Measurements from ENCODE around the gene TTLL11. TPM values are rescaled to one million over a fixed set of nuclear protein-coding genes. Genes with fewer than 3 reads are reported as not detected.

TTLL11 gene
- total RNA-seq, 4 donors from 2014 or later = 3.2 to 11.8 (median 9.0) TPM

DNA sequence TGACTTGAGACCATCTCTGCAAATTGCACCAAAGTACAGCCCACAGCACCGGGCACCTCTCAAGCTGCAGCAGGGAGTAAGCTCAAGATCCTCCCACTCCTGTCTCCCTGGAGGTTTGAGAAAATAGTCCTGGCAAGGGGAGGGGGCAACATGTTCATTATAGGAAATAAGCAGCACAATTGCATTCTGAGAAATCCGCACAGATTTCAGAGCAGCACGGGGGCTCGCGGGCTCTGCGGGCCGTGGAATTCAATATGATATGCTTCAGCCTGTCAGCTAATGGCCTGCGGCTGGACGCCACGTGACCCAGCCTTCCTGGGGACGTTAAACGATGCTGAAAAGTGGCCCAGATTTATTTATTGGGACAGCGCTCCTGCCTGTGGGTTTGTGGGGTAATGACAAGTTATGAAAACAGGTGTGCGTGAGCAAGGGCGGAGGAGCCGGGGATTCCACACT is 285.3 kb downstream of the TTLL11 start:
- Histone ChIP-seq H3K4me1 (peaks cover 0 to 10% (median 0%) of the 10 kb centered on the region in 3 donors), H3K27ac (no peak overlapping the region), H3K27me3 (no peaks in the 10 kb centered on the region), H3K36me3 (no peaks in the 10 kb centered on the region), H3K4me3 (no peak overlapping the region), H3K9me3 (peaks cover 0 to 3% (median 0%) of the 10 kb centered on the region in 3 donors)
- TF ChIP-seq POLR2A (IDR thresholded peaks at IDR 0.05) = no peak
- TF ChIP-seq, protein P1, sequence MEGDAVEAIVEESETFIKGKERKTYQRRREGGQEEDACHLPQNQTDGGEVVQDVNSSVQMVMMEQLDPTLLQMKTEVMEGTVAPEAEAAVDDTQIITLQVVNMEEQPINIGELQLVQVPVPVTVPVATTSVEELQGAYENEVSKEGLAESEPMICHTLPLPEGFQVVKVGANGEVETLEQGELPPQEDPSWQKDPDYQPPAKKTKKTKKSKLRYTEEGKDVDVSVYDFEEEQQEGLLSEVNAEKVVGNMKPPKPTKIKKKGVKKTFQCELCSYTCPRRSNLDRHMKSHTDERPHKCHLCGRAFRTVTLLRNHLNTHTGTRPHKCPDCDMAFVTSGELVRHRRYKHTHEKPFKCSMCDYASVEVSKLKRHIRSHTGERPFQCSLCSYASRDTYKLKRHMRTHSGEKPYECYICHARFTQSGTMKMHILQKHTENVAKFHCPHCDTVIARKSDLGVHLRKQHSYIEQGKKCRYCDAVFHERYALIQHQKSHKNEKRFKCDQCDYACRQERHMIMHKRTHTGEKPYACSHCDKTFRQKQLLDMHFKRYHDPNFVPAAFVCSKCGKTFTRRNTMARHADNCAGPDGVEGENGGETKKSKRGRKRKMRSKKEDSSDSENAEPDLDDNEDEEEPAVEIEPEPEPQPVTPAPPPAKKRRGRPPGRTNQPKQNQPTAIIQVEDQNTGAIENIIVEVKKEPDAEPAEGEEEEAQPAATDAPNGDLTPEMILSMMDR (IDR thresholded peaks at IDR 0.05) = no peak
- 63 to 69% methylated on average over 16 of the region's 16 CpGs for WGBS, 2 donors
- no peak for DNase-seq
- intact Hi-C loops (cut with DNase I) = no loop called here

- H3K27ac ChIP-seq = no peak overlapping the region
- intact Hi-C loops (cut with DNase I) = no loop called here
These were observed 285.9 kb downstream of the TTLL11 start for GRCh38 chr9:121807069-121807822.

DNA sequence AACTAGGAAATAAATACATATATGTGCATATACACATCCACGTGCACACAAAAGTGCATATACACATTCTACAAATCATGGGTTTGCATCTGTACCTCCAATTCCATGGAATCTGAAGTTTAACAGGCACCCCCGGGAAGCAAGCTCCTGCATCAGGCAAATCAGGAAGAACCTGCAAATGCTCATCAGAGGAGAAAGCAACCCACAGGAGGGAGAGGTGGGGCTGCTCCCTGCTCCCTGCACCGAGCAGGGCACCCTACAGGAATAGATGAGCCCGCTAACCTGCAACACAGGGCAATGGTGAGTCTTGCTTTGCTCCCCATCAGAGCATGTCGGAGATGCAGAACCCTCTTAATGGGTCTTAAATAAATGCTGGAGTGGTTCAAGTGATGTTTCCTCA is 290.4 kb downstream of the TTLL11 start:
- Histone ChIP-seq H3K36me3 (no peaks in the 10 kb centered on the region), H3K4me3 (no peak overlapping the region), H3K4me1 (peaks cover 0 to 8% (median 0%) of the 10 kb centered on the region in 3 donors), H3K27ac (no peak overlapping the region), H3K9me3 (peaks cover 0 to 3% (median 0%) of the 10 kb centered on the region in 3 donors), H3K27me3 (no peaks in the 10 kb centered on the region)
- intact Hi-C loops (cut with DNase I) = no loop called here
- 76 to 89% methylated on average over 5 of the region's 5 CpGs for WGBS, 2 donors
- TF ChIP-seq, protein P1 (IDR thresholded peaks at IDR 0.05) = no peak
- TF ChIP-seq POLR2A (IDR thresholded peaks at IDR 0.05) = no peak
- no peak for DNase-seq

More at GRCh38 chr9:121807069-121807822, 285.9 kb downstream of the TTLL11 start:
- Histone ChIP-seq H3K4me3 (no peak overlapping the region), H3K4me1 (peaks cover 0 to 10% (median 0%) of the 10 kb centered on the region in 3 donors), H3K36me3 (no peaks in the 10 kb centered on the region), H3K9me3 (peaks cover 0 to 3% (median 0%) of the 10 kb centered on the region in 3 donors), H3K27me3 (no peaks in the 10 kb centered on the region)
- TF ChIP-seq, protein P1 (IDR thresholded peaks at IDR 0.05) = no peak
- TF ChIP-seq POLR2A (IDR thresholded peaks at IDR 0.05) = no peak
- WGBS, 2 donors = 37 to 61% methylated on average over 7 to 10 of the region's 12 CpGs
- no peak for DNase-seq

- Histone ChIP-seq H3K27me3 (no peaks in the 10 kb centered on the region), H3K9me3 (peaks cover 0 to 3% (median 0%) of the 10 kb centered on the region in 3 donors), H3K36me3 (no peaks in the 10 kb centered on the region), H3K27ac (no peak overlapping the region), H3K4me1 (no peaks in the 10 kb centered on the region), H3K4me3 (no peak overlapping the region)
- TF ChIP-seq POLR2A (IDR thresholded peaks at IDR 0.05) = no peak
- TF ChIP-seq, protein P1 (IDR thresholded peaks at IDR 0.05) = no peak
- 55 to 67% methylated on average over 3 of the region's 3 CpGs for WGBS, 2 donors
- intact Hi-C loops (cut with DNase I) = no loop called here
- DNase-seq = no peak
These were observed 291.5 kb downstream of the TTLL11 start for GRCh38 chr9:121801579-121801978.

- DNase-seq = no peak
- no peak overlapping the region for H3K27ac ChIP-seq
These were observed 292.7 kb downstream of the TTLL11 start for GRCh38 chr9:121800376-121800775.

More at GRCh38 chr9:121800376-121800775, 292.7 kb downstream of the TTLL11 start:
- intact Hi-C loops (cut with DNase I) = no loop called here
- H3K36me3 ChIP-seq = no peaks in the 10 kb centered on the region
- WGBS, 2 donors = 79 to 84% methylated on average over 6 to 10 of the region's 10 CpGs
- TF ChIP-seq, protein P1 (IDR thresholded peaks at IDR 0.05) = no peak
- no peak for TF ChIP-seq POLR2A (IDR thresholded peaks at IDR 0.05)
- no peak overlapping the region for H3K4me3 ChIP-seq
- no peaks in the 10 kb centered on the region for H3K27me3 ChIP-seq
- no peaks in the 10 kb centered on the region for H3K4me1 ChIP-seq
- peaks cover 0 to 3% (median 0%) of the 10 kb centered on the region in 3 donors for H3K9me3 ChIP-seq
